Tibial nerve (tissue), 4 donors: Measurements from ENCODE around the gene ALPK3. TPM values are rescaled to one million over a fixed set of nuclear protein-coding genes. Genes with fewer than 3 reads are reported as not detected.

Experiments
- DNase-seq, 2 donors: peaks; one replicate each; pipeline ENCODE4 v3.0.0-alpha.2; 2019; ENCODE audit warnings: low spot score in 2 of 2
- H3K27ac ChIP-seq, 4 donors: fragments of 200-600 bp; sonication (generic) in 3 of 4; one replicate each; pipeline ENCODE4 v1.5.1; 2017 to 2019; ENCODE audit warnings: mild to moderate bottlenecking in 1 of 4
- H3K27me3 ChIP-seq, 2 donors: fragments of 200-600 bp; sonication (generic) in 1 of 2; one replicate each; pipeline versions ENCODE4 v1.5.1 to v1.6.0; 2017 to 2019
- H3K36me3 ChIP-seq, 3 donors: fragments of 200-600 bp; sonication (generic); one replicate each; pipeline ENCODE4 v1.5.1; 2018 to 2019
- H3K4me1 ChIP-seq, 4 donors: fragments of 200-600 bp; sonication (generic) in 3 of 4; one replicate each; pipeline ENCODE4 v1.5.1; 2017 to 2019
- H3K4me3 ChIP-seq, 4 donors: fragments of 200-600 bp; sonication (generic) in 3 of 4; one replicate each; pipeline ENCODE4 v1.5.1; 2017 to 2019; ENCODE audit warnings: mild to moderate bottlenecking in 1 of 4, moderate library complexity in 1 of 4
- H3K9me3 ChIP-seq, 4 donors: fragments of 200-600 bp; sonication (generic) in 3 of 4; one replicate each; pipeline ENCODE4 v1.5.1; 2017 to 2019
- EP300 ChIP-seq, 2 donors: sonication (generic); formaldehyde crosslinking; IDR thresholded peaks; one replicate each; pipeline ENCODE4 v1.6.1; 2017; ENCODE audit warnings: antibody characterized with exemption in 2 of 2, mild to moderate bottlenecking in 1 of 2
- POLR2A ChIP-seq, 2 donors: fragments of 450-650 bp; IDR thresholded peaks; one replicate each; pipeline ENCODE4 v1.6.1; 2017; ENCODE audit warnings: antibody characterized with exemption in 2 of 2, mild to moderate bottlenecking in 2 of 2, moderate library complexity in 2 of 2
- WGBS, 2 donors: methylation state at CpG; one replicate each; pipeline ENCODE4 v1.1.5; 2018; 5-methylcytosine and 5-hydroxymethylcytosine counted together
- total RNA-seq, 4 donors: library from RNA; depleted of rRNA; stranded (reverse); fragments of >200 nt; gene quantifications; one replicate each; pipeline ENCODE4 v1.1.0, GENCODE V29; 2016
- TF ChIP-seq, protein P1 (sequence below), 5 experiments: fragments of 200-600 bp in 3 of 5; fragments of 450-650 bp in 2 of 5; sonication (generic) in 3 of 5; IDR thresholded peaks; one replicate each; pipeline ENCODE4 v1.5.1; 2016 to 2019; ENCODE audit warnings: antibody characterized with exemption in 5 of 5, mild to moderate bottlenecking in 3 of 5, moderate library complexity in 2 of 5

Gene ALPK3
- total RNA-seq, 4 donors from 2014 or later: 2.4 to 7.1 (median 4.7) TPM

DNA sequence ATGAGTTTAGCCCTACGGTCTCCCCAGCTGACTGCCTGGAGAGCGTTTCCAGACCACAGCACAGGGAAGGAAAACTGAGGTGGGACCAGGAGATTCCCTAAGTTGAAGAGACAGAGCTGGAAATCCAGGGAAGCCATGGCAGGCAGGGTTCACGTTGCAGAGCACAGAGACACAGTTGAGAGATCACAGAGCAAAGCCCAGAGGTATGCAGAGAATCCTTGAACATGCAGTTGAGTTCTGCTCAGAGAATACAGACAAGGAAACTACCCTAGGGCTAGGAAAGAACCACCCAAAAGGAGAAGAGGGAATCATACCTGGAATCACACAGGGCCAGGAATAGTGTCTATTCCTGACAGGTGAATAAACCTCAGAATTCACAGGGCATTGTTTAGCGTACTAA is 81.6 kb downstream of the ALPK3 start:
- Histone ChIP-seq H3K9me3 (no peaks in the 10 kb centered on the region), H3K27me3 (no peaks in the 10 kb centered on the region), H3K36me3 (no peaks in the 10 kb centered on the region), H3K4me3 (no peak overlapping the region), H3K4me1 (no peaks in the 10 kb centered on the region), H3K27ac (no peak overlapping the region)
- TF ChIP-seq POLR2A (IDR thresholded peaks at IDR 0.05): no peak
- TF ChIP-seq, protein P1, sequence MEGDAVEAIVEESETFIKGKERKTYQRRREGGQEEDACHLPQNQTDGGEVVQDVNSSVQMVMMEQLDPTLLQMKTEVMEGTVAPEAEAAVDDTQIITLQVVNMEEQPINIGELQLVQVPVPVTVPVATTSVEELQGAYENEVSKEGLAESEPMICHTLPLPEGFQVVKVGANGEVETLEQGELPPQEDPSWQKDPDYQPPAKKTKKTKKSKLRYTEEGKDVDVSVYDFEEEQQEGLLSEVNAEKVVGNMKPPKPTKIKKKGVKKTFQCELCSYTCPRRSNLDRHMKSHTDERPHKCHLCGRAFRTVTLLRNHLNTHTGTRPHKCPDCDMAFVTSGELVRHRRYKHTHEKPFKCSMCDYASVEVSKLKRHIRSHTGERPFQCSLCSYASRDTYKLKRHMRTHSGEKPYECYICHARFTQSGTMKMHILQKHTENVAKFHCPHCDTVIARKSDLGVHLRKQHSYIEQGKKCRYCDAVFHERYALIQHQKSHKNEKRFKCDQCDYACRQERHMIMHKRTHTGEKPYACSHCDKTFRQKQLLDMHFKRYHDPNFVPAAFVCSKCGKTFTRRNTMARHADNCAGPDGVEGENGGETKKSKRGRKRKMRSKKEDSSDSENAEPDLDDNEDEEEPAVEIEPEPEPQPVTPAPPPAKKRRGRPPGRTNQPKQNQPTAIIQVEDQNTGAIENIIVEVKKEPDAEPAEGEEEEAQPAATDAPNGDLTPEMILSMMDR (IDR thresholded peaks at IDR 0.05): no peak
- no peak for TF ChIP-seq EP300 (IDR thresholded peaks at IDR 0.05)
- 56 to 62% methylated on average over 4 of the region's 4 CpGs for WGBS, 2 donors
- no peak for DNase-seq

DNA sequence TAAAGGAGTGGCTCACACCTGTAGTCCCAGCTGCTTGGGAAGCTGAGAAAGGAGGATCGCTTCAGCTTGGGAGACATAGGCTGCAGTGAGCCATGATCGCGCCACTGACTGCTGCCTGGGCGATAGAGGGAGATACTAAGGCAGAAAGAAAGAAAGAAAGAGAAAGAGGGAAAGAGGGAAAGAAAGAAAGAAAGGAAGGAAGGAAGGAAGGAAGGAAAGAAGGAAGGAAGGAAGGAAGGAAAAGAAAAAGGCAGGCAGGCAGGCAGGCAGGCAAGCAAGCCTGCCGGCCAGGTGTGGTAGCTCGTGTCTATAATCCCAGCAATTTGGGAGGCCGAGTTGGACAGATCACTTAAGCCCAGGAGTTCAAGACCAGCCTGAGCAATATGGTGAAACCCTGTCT is 82.6 kb downstream of the ALPK3 start:
- WGBS, 2 donors: 89% methylated on average over 7 of the region's 7 CpGs
- Histone ChIP-seq H3K9me3 (no peaks in the 10 kb centered on the region), H3K4me3 (no peak overlapping the region), H3K27ac (no peak overlapping the region), H3K36me3 (no peaks in the 10 kb centered on the region), H3K4me1 (peaks cover 0 to 9% (median 2%) of the 10 kb centered on the region in 4 donors), H3K27me3 (no peaks in the 10 kb centered on the region)
- DNase-seq: no peak
- TF ChIP-seq EP300 (IDR thresholded peaks at IDR 0.05): no peak
- no peak for TF ChIP-seq POLR2A (IDR thresholded peaks at IDR 0.05)
- TF ChIP-seq, protein P1 (IDR thresholded peaks at IDR 0.05): no peak

- TF ChIP-seq EP300 (IDR thresholded peaks at IDR 0.05) (no peak), POLR2A (IDR thresholded peaks at IDR 0.05) (no peak)
- TF ChIP-seq, protein P1 (IDR thresholded peaks at IDR 0.05): no peak
- Histone ChIP-seq H3K27ac (no peak overlapping the region), H3K27me3 (no peaks in the 10 kb centered on the region), H3K4me3 (no peak overlapping the region), H3K9me3 (no peaks in the 10 kb centered on the region), H3K36me3 (no peaks in the 10 kb centered on the region), H3K4me1 (peaks cover 0 to 12% (median 6%) of the 10 kb centered on the region in 4 donors)
- no peak for DNase-seq
- 97 to 98% methylated on average over 2 of the region's 2 CpGs for WGBS, 2 donors
Observed at GRCh38 chr15:84901540-84901939, 84.4 kb downstream of the ALPK3 start.

DNA sequence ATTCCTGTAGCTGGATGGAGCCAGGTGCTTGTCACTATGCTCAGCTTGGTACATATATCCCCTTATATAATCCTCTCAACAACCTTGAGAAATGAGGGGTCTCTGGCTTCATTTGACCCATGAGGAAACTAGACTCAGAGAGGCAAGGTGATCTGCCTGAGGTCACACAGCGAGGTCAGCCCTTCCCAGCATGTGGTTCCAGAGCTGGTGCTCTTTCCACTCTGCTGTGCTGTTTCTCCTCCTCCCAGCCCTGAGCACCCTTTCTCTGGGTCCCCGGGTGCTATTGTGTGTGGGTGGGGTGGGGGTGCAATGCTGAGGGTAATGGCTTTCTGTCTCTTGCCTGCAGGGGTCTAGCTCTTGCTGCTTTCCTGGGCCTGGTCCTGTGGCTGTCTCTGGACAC is 86.6 kb downstream of the ALPK3 start:
- Histone ChIP-seq H3K36me3 (no peaks in the 10 kb centered on the region), H3K4me3 (no peak overlapping the region), H3K27me3 (no peaks in the 10 kb centered on the region), H3K27ac (no peak overlapping the region), H3K4me1 (peaks cover 0 to 18% (median 9%) of the 10 kb centered on the region in 4 donors), H3K9me3 (no peaks in the 10 kb centered on the region)
- no peak for TF ChIP-seq POLR2A (IDR thresholded peaks at IDR 0.05)
- TF ChIP-seq, protein P1 (IDR thresholded peaks at IDR 0.05): no peak
- no peak for TF ChIP-seq EP300 (IDR thresholded peaks at IDR 0.05)
- DNase-seq: no peak
- 73 to 80% methylated on average over 2 of the region's 2 CpGs for WGBS, 2 donors

- Histone ChIP-seq H3K4me1 (peaks cover 0 to 25% (median 9%) of the 10 kb centered on the region in 4 donors), H3K27ac (no peak overlapping the region), H3K36me3 (no peaks in the 10 kb centered on the region), H3K9me3 (no peaks in the 10 kb centered on the region), H3K27me3 (no peaks in the 10 kb centered on the region), H3K4me3 (no peak overlapping the region)
- DNase-seq: no peak
- WGBS, 2 donors: 65 to 85% methylated on average over 2 of the region's 2 CpGs
- TF ChIP-seq POLR2A (IDR thresholded peaks at IDR 0.05): no peak
- TF ChIP-seq EP300 (IDR thresholded peaks at IDR 0.05): no peak
- TF ChIP-seq, protein P1 (IDR thresholded peaks at IDR 0.05): no peak
Observed at GRCh38 chr15:84904419-84904818, 87.3 kb downstream of the ALPK3 start.
